GM04503 (cell line): ENCODE data around the gene ATP8B4.

ENCODE experiments used
- DNase-seq: peaks from one replicate; pipeline ENCODE4 v3.0.0-alpha.2; 2012; ENCODE audit warnings: low read depth

The ATP8B4 gene

GRCh38 chr15:49890689-49891088 is 228.3 kb downstream of the ATP8B4 start:
- no peak for DNase-seq

- no peak for DNase-seq
Measured at GRCh38 chr15:49889536-49889935, 229.5 kb downstream of the ATP8B4 start.

- no peak for DNase-seq
Measured at GRCh38 chr15:49888734-49889133, 230.3 kb downstream of the ATP8B4 start.

GRCh38 chr15:49888323-49888693 is 230.7 kb downstream of the ATP8B4 start:
- DNase-seq: no peak

- DNase-seq: no peak
Measured at GRCh38 chr15:49887659-49888322, 231.2 kb downstream of the ATP8B4 start.

GRCh38 chr15:49883121-49883520 is 235.9 kb downstream of the ATP8B4 start:
- DNase-seq: no peak

GRCh38 chr15:49881866-49882265 is 237.2 kb downstream of the ATP8B4 start:
- DNase-seq: no peak

GRCh38 chr15:49881433-49881832 is 237.6 kb downstream of the ATP8B4 start:
- DNase-seq: no peak

- peak; percentile 93 for DNase-seq
Measured at GRCh38 chr15:49877873-49878521, 241.0 kb downstream of the ATP8B4 start.

- no peak for DNase-seq
Measured at GRCh38 chr15:49877117-49877872, 241.7 kb downstream of the ATP8B4 start.

GRCh38 chr15:49876401-49877038 is 242.5 kb downstream of the ATP8B4 start:
- DNase-seq: no peak

- DNase-seq: no peak
Measured at GRCh38 chr15:49875392-49875791, 243.6 kb downstream of the ATP8B4 start.

GRCh38 chr15:49870472-49870871 is 248.6 kb downstream of the ATP8B4 start:
- DNase-seq: no peak

GRCh38 chr15:49868348-49868747 is 250.7 kb downstream of the ATP8B4 start:
- no peak for DNase-seq

- no peak for DNase-seq
Measured at GRCh38 chr15:49865925-49866757, 252.9 kb downstream of the ATP8B4 start.

- DNase-seq: no peak
Measured at GRCh38 chr15:49864251-49864650, 254.8 kb downstream of the ATP8B4 start.

GRCh38 chr15:49863431-49864224 is 255.4 kb downstream of the ATP8B4 start:
- peak; percentile 95 for DNase-seq

- peak; percentile 75 for DNase-seq
Measured at GRCh38 chr15:49860101-49860500, 258.9 kb downstream of the ATP8B4 start.

GRCh38 chr15:49857496-49858475 is 261.2 kb downstream of the ATP8B4 start:
- DNase-seq: no peak
